GM21528 (cell line): ENCODE data around the gene PHIP.

Source experiments
- ATAC-seq: cut with Tn5 transposase; IDR thresholded peaks from one replicate; pipeline ENCODE4 v1.9.1; 2021; ENCODE audit warnings: mild to moderate bottlenecking, moderate library complexity; ENCODE audit not compliant: unreplicated experiment, low FRiP score

PHIP gene

DNA sequence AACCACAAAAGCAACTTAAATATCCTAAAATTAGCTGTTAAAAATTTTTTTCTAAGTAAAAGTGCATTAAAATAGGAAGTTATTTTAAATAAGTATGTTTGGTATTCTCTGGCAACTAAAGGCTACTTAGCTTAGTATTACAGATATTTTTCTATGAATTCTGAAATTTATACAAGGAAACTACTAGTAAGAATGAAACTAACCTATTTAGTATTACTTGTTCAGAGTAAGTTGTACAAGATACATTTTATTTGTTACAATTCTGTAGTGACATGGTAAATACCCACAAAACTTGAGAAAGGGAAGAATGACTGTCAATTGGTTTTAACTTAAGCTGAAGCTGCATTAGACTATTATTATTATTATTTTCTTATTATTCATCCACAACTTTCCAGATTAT is 6.5 kb downstream of the PHIP start:
- no peak for ATAC-seq

DNA sequence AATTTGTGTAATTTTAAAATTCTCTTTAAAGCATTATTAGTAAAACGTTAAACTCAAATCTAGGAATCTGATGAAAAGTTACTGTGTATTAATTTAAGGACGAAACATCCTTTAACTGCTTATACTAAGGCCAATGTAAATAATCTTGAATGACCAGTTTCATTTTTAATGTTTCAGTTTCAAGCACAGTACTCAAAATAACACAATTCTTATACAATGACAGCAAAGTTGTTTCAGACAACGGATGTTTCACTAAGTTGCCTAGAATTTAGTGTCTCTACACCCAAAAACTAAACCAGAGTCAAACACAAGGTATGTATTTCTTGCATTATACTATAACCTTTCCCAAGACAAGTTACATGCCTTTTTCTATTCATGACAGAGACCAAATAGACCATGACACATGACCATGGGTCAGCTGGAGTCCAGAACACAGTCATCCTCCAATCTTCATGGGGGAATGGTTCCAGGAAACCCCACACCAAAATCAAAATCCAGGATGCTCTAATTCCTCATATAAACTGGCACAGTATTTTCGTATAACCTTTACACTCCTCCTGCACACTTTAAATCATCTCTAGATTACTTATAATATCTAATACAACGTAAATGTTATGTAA is 7.7 kb downstream of the PHIP start:
- ATAC-seq = peak; percentile 71

GRCh38 chr6:79066828-79067227 is 11.2 kb downstream of the PHIP start:
- ATAC-seq = no peak

- ATAC-seq = no peak
Observed at GRCh38 chr6:79066330-79066729, 11.7 kb downstream of the PHIP start.

DNA sequence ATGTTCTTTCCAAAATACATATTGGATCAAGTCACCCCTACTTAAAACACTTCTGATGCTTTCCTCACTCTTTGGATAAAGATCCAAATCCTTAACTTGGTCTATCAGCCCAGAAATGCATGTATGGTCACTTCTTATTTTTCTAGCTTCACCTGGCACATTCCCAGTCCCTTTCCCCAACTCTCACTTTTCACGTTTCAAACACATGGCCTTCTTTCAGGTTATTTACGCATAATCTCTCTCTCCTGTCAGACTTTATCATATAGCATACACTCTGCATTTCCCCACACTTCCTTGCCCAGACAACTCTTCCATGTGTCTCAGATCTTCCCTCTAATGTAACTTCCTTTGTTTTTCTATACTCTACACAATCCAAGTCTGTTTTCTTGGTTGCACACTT is 12.8 kb downstream of the PHIP start:
- ATAC-seq = no peak

GRCh38 chr6:79064635-79065034 is 13.4 kb downstream of the PHIP start:
- ATAC-seq = no peak

GRCh38 chr6:79062708-79063107 is 15.3 kb downstream of the PHIP start:
- ATAC-seq = no peak

GRCh38 chr6:79057746-79058145 is 20.3 kb downstream of the PHIP start:
- no peak for ATAC-seq

DNA sequence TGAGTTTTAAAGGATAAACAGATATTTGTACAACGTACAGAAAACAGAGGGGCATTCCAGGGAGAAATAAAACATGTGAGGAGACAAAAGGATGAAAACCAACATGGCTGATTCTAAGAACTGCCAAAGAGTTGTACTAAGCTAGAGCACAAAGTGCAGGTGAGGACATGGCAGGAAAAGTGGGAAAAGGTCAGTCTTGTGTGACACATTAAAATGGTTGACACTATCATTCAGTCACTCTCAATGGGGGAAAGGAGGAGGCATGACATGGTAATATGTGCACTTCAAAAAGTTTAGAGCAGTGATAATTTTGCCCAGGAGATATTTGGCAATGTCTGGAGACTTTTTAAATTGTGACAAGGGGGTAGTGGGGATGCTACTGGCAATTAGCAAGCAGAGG is 21.8 kb downstream of the PHIP start:
- ATAC-seq = no peak

- no peak for ATAC-seq
Observed at GRCh38 chr6:79048611-79049010, 29.4 kb downstream of the PHIP start.

DNA sequence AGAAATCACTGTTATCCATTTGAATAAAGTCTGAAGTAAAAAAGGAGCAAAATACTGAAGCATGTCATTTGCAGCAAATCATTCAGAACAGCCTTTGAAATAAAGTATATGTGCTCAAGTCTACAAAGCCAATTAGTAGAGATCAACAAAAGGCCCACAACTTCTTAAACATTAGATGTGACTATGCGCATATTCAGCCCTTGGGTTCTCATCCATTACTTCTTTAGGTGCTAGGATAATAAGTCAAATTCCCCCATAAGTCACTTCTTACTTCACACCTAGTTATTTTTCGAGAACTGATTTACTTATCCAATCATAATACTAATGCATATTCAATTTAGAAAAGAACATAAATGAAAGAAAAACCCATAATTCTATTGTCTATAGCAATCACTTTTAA is 31.0 kb downstream of the PHIP start:
- ATAC-seq = no peak

DNA sequence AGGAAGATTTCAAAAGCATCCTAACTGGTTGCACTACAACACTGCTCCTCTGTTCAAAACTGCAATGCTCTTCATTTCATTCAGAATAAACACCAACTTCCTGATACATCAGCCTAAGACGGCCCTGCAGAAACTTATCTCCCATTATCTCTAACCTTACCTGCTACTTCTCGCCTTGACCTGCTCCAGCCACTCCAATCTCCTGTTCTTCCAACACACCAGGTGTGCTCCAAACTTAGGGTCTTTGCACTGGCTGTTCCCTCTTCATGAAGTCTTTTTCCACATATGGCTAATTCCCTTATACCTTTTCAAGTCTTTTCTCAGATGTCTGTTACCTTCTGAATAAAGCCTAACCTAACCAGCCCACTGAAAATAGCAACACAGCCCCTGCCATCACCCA is 32.1 kb downstream of the PHIP start:
- ATAC-seq = no peak

DNA sequence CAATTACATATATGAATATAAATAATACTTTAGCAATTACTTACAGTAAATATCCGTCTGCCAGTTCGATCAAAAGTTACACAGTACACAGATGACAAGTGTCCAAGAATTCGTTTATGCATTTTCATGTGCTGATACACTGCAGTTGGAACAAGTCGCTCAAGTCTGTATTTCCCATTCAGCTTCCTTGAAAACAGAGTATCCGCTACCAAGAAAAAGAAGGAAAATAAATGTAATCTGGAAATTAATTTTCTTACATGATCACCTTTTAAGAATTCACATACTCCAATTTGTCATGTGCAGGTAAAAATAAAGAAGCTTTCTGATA is 35.3 kb downstream of the PHIP start:
- ATAC-seq = peak; percentile 43

- peak; percentile 85 for ATAC-seq
Observed at GRCh38 chr6:79042088-79042798, 35.8 kb downstream of the PHIP start.

- ATAC-seq = no peak
Observed at GRCh38 chr6:79040083-79040482, 38.0 kb downstream of the PHIP start.

GRCh38 chr6:79038061-79038460 is 40.0 kb downstream of the PHIP start:
- no peak for ATAC-seq

DNA sequence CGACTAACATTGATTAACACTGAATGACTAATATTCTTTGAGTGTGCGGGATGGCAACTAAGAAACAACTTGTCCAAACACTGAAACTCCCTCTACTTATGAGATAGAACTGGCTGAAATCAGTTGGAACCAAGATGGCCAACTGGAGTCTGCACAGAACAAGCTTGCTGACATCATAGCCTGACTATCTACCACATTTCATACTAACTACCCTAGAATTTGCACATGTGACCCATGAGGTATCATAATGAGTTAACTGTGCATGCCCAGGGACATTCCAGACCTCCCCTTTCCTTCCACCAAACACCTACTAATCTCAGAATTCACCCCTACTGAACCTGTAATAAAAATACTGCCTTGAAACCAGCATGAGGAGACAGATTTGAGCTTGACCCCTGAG is 43.2 kb downstream of the PHIP start:
- ATAC-seq = no peak

- no peak for ATAC-seq
Observed at GRCh38 chr6:79033279-79033678, 44.8 kb downstream of the PHIP start.

DNA sequence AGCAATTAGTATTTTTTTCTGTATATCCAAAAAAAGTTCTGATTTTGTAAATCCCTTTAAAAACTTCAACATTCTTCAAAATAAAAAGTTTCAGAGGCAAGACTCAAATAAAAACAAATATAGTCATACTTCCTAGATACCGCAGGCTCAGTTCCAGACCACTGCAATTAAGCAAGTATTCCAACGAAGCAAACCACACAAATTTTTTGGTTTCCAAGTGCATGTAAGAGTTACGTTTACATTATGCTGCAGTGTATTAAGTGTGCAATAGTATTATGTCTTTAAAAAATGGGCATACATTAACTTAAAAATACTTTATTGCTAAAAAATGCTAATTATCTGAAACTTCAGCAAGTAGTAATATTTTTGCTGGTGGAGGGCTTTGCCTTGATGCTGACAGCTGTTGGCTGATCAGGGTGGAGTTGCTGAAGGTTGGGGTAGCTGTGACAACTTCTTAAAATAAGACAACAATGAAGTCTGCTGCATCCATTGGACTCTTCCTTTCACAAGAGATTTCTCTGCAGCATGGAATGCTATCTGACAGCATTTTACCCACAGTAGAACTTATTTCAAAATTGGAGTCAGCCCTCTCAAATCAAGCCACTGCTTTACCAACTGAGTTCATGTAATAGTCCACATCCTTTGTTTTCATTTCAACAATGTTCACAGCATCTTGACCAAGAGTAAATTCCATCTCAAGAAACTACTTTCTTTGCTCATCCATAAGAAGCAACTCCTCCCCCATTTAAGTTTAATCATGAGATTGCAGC is 46.0 kb downstream of the PHIP start:
- ATAC-seq = no peak

- ATAC-seq = no peak
Observed at GRCh38 chr6:79030511-79030910, 47.5 kb downstream of the PHIP start.

DNA sequence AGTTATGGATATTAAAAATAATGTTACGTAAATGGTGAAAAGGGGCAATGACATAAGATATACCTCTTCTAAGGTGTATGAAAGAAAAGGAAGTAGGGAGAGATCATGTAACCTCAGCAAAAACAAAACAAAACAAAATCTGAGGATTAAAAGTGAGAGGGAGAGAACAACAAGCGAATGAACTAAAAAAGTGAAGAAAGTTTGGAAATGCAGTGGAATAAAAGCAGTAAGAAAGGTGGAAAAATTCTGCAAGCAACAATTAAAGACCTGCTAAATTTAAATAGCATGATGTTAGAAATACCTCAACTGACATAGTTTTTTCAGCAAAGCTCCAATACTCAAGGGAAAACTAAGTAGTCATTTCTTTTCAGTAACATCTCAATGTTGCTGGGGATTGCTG is 48.0 kb downstream of the PHIP start:
- ATAC-seq = no peak
